GM23338 (cell line): ENCODE measurements around the gene ADGRG4. TPM values are rescaled to one million over a fixed set of nuclear protein-coding genes. Genes with fewer than 3 reads are reported as not detected.

Experiments used
- ATAC-seq: fragments of 200-7000 bp; cut with Tn5 transposase; 3 replicates; pipeline ENCODE4 v1.9.1; 2020
- DNase-seq: peaks from one replicate; pipeline ENCODE4 v3.0.0-alpha.2; 2015; ENCODE audit warnings: low spot score
- H2AFZ ChIP-seq: fragments of 200-600 bp; sonication (generic); 2 replicates; pipeline ENCODE4 v1.8.0; 2016; ENCODE audit warnings: antibody characterized with exemption, mild to moderate bottlenecking, moderate library complexity
- H3F3A ChIP-seq: fragments of 200-600 bp; sonication (generic); replicated peaks from 2 replicates; pipeline ENCODE4 v1.8.0; 2017; ENCODE audit warnings: antibody characterized with exemption, mixed run types, low read depth
- H3K27ac ChIP-seq: fragments of 200-600 bp; sonication (generic); 2 replicates; pipeline ENCODE4 v1.6.1; 2016; ENCODE audit warnings: low read depth
- H3K27me3 ChIP-seq: fragments of 200-600 bp; sonication (generic); 2 replicates; pipeline ENCODE4 v1.8.0; 2016; ENCODE audit warnings: mild to moderate bottlenecking, mixed run types, moderate library complexity; ENCODE audit not compliant: insufficient read depth
- H3K36me3 ChIP-seq: fragments of 200-600 bp; sonication (generic); 2 replicates; pipeline ENCODE4 v1.8.0; 2016; ENCODE audit warnings: mild to moderate bottlenecking; ENCODE audit not compliant: insufficient read depth
- H3K4me1 ChIP-seq: fragments of 200-600 bp; sonication (generic); 2 replicates; pipeline ENCODE4 v1.8.0; 2016; ENCODE audit warnings: mild to moderate bottlenecking, moderate library complexity; ENCODE audit not compliant: insufficient read depth
- H3K4me2 ChIP-seq: fragments of 200-600 bp; sonication (generic); 2 replicates; pipeline ENCODE4 v1.7.1; 2017; ENCODE audit warnings: mixed run types
- H3K4me3 ChIP-seq: fragments of 200-600 bp; sonication (generic); 2 replicates; pipeline ENCODE4 v1.6.1; 2016; ENCODE audit warnings: mixed run types
- H3K79me2 ChIP-seq: fragments of 200-600 bp; sonication (generic); replicated peaks from 2 replicates; pipeline ENCODE4 v1.8.0; 2017; ENCODE audit warnings: mild to moderate bottlenecking; ENCODE audit not compliant: insufficient read depth
- H3K9me2 ChIP-seq: fragments of 200-600 bp; sonication (generic); 2 replicates; pipeline ENCODE4 v1.8.0; 2017; ENCODE audit not compliant: insufficient read depth
- H4K20me1 ChIP-seq: fragments of 200-600 bp; sonication (generic); replicated peaks from 2 replicates; pipeline ENCODE4 v1.8.0; 2017; ENCODE audit warnings: mild to moderate bottlenecking; ENCODE audit not compliant: insufficient read depth
- H3K27ac Mint-ChIP-seq: 2 replicates; pipeline ENCODE4 v1.8.0; 2020; ENCODE audit warnings: inconsistent platforms, mild to moderate bottlenecking, moderate library complexity, mixed read lengths
- H3K27me3 Mint-ChIP-seq: 3 replicates; pipeline ENCODE4 v1.8.0; 2022; ENCODE audit warnings: low read depth, mild to moderate bottlenecking, moderate library complexity, mixed read lengths, inconsistent platforms; ENCODE audit not compliant: insufficient read depth, poor library complexity
- H3K36me3 Mint-ChIP-seq: 3 replicates; pipeline ENCODE4 v1.8.0; 2021; ENCODE audit warnings: low read depth, mild to moderate bottlenecking, inconsistent platforms, moderate library complexity, mixed read lengths
- H3K4me1 Mint-ChIP-seq: 3 replicates; pipeline ENCODE4 v1.8.0; 2020; ENCODE audit warnings: mild to moderate bottlenecking, inconsistent platforms, mixed read lengths
- H3K4me3 Mint-ChIP-seq: 3 replicates; pipeline ENCODE4 v1.8.0; 2021; ENCODE audit warnings: moderate library complexity, mild to moderate bottlenecking, inconsistent platforms, mixed read lengths
- H3K9me3 Mint-ChIP-seq: 3 replicates; pipeline ENCODE4 v1.8.0; 2020; ENCODE audit warnings: moderate library complexity, mild to moderate bottlenecking, inconsistent platforms, mixed read lengths
- CREB1 ChIP-seq: fragments of 250-450 bp; sonication (Bioruptor Pico); IDR thresholded peaks from 2 replicates; pipeline ENCODE4 v1.5.0; 2020; ENCODE audit warnings: low read depth, mild to moderate bottlenecking, moderate library complexity
- ETS1 ChIP-seq: IDR thresholded peaks from 2 replicates; pipeline ENCODE4 v1.6.1; 2016; ENCODE audit warnings: antibody characterized with exemption
- REST ChIP-seq: IDR thresholded peaks from one replicate; pipeline ENCODE4 v1.6.1; 2018; ENCODE audit warnings: antibody characterized with exemption; ENCODE audit not compliant: unreplicated experiment
- STAT1 ChIP-seq: IDR thresholded peaks from one replicate; pipeline ENCODE4 v1.6.1; 2016; ENCODE audit warnings: antibody characterized with exemption; ENCODE audit not compliant: unreplicated experiment
- ZNF331 ChIP-seq: fragments of 250-450 bp; sonication (Bioruptor Pico); IDR thresholded peaks from 2 replicates; pipeline ENCODE4 v1.5.0; 2020; ENCODE audit warnings: low read depth, mild to moderate bottlenecking, moderate library complexity
- polyA plus RNA-seq: library from polyadenylated mRNA; unstranded; fragments of >200 nt; fragmentation: Nextera tagmentation; extraction: Ambion mirVana; gene quantifications from 2 replicates; pipeline ENCODE4 v1.2.1, GENCODE V29; 2016
- total RNA-seq: library from RNA; depleted of rRNA; stranded (reverse); fragments of >200 nt; shearing (Covaris generic); gene quantifications from 2 replicates; pipeline ENCODE4 v1.2.3, GENCODE V29; 2014
- TF ChIP-seq, protein P1 (sequence below): fragments of 250-450 bp; sonication (Bioruptor Pico); IDR thresholded peaks from 2 replicates; pipeline ENCODE4 v1.5.0; 2020; ENCODE audit warnings: mild to moderate bottlenecking, moderate library complexity

The ADGRG4 gene
- total and polyA plus RNA-seq, 2 experiments from 2014 or later: not detected

DNA sequence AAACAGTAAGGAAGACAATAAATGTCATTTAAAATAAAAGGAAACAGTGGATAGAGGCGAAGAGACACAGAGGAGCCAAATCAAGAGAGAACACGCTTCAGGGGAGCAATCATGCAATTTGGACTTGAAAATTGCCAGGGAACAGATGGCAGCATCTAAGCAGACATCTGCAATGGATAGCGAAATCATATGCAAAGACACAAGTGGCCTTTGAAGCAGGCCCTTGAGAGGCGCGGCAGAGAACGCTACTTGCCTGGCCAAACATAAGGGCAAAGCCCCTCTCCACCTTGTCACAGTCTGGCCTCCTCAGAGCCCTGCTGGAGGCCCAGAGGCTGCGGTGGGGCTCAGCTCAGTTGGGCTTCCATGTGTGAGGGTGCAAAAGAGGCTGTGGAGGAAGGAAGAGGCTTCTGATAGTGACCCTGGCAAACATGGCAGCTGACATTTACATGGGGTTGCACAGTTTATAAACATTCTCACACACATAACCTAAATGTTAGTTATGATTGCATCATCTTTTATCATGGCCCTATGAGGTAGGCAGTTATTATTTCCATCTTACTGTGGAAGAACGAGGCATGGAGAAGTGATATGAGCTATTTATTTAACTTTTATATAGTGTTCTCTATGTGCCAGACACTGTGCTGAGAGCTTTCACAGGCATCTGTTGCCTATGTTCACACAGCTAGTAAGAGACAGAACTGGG lies 18.3 kb downstream of the ADGRG4 start:
- Histone ChIP-seq H3F3A (no peaks in the 10 kb centered on the region), H3K9me2 (no peaks in the 10 kb centered on the region), H2AFZ (no peak overlapping the region), H3K79me2 (no peaks in the 10 kb centered on the region), H3K36me3 (no peaks in the 10 kb centered on the region), H3K4me3 (no peak overlapping the region), H3K4me2 (no peak overlapping the region), H3K4me1 (no peaks in the 10 kb centered on the region), H4K20me1 (no peaks in the 10 kb centered on the region), H3K27ac (no peak overlapping the region), H3K27me3 (no peaks in the 10 kb centered on the region)
- Mint-ChIP-seq H3K27me3 (no peaks in the 10 kb centered on the region), H3K4me3 (no peak overlapping the region), H3K27ac (no peak overlapping the region), H3K4me1 (no peaks in the 10 kb centered on the region), H3K9me3 (no peaks in the 10 kb centered on the region), H3K36me3 (no peaks in the 10 kb centered on the region)
- DNase-seq (no peak), ATAC-seq (no peak)
- TF ChIP-seq ETS1 (no peak), CREB1 (CRISPR knock-in tag) (no peak), ZNF331 (CRISPR knock-in tag) (no peak), STAT1 (no peak), REST (no peak)
- TF ChIP-seq, protein P1, sequence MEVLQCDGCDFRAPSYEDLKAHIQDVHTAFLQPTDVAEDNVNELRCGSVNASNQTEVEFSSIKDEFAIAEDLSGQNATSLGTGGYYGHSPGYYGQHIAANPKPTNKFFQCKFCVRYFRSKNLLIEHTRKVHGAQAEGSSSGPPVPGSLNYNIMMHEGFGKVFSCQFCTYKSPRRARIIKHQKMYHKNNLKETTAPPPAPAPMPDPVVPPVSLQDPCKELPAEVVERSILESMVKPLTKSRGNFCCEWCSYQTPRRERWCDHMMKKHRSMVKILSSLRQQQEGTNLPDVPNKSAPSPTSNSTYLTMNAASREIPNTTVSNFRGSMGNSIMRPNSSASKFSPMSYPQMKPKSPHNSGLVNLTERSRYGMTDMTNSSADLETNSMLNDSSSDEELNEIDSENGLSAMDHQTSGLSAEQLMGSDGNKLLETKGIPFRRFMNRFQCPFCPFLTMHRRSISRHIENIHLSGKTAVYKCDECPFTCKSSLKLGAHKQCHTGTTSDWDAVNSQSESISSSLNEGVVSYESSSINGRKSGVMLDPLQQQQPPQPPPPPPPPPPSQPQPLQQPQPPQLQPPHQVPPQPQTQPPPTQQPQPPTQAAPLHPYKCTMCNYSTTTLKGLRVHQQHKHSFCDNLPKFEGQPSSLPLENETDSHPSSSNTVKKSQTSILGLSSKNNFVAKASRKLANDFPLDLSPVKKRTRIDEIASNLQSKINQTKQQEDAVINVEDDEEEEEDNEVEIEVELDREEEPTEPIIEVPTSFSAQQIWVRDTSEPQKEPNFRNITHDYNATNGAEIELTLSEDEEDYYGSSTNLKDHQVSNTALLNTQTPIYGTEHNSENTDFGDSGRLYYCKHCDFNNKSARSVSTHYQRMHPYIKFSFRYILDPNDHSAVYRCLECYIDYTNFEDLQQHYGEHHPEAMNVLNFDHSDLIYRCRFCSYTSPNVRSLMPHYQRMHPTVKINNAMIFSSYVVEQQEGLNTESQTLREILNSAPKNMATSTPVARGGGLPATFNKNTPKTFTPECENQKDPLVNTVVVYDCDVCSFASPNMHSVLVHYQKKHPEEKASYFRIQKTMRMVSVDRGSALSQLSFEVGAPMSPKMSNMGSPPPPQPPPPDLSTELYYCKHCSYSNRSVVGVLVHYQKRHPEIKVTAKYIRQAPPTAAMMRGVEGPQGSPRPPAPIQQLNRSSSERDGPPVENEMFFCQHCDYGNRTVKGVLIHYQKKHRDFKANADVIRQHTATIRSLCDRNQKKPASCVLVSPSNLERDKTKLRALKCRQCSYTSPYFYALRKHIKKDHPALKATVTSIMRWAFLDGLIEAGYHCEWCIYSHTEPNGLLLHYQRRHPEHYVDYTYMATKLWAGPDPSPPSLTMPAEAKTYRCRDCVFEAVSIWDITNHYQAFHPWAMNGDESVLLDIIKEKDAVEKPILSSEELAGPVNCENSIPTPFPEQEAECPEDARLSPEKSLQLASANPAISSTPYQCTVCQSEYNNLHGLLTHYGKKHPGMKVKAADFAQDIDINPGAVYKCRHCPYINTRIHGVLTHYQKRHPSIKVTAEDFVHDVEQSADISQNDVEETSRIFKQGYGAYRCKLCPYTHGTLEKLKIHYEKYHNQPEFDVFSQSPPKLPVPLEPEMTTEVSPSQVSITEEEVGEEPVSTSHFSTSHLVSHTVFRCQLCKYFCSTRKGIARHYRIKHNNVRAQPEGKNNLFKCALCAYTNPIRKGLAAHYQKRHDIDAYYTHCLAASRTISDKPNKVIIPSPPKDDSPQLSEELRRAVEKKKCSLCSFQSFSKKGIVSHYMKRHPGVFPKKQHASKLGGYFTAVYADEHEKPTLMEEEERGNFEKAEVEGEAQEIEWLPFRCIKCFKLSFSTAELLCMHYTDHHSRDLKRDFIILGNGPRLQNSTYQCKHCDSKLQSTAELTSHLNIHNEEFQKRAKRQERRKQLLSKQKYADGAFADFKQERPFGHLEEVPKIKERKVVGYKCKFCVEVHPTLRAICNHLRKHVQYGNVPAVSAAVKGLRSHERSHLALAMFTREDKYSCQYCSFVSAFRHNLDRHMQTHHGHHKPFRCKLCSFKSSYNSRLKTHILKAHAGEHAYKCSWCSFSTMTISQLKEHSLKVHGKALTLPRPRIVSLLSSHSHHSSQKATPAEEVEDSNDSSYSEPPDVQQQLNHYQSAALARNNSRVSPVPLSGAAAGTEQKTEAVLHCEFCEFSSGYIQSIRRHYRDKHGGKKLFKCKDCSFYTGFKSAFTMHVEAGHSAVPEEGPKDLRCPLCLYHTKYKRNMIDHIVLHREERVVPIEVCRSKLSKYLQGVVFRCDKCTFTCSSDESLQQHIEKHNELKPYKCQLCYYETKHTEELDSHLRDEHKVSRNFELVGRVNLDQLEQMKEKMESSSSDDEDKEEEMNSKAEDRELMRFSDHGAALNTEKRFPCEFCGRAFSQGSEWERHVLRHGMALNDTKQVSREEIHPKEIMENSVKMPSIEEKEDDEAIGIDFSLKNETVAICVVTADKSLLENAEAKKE (CRISPR knock-in tag): no peak
